GM23248 (cell line): ENCODE results near the gene GTF2IRD1. TPM values are rescaled to one million over a fixed set of nuclear protein-coding genes. Genes with fewer than 3 reads are reported as not detected.
"Not testable (repeated sequence)": the region's sequence is repeated elsewhere in the genome, so short reads cannot be mapped to it uniquely, and the experiment has no call there.

Experiments
- DNase-seq: peaks from one replicate; pipeline ENCODE4 v3.0.0-alpha.2; 2015
- H2AFZ ChIP-seq: fragments of 200-600 bp; sonication (generic); 2 replicates; pipeline ENCODE4 v1.6.1; 2016; ENCODE audit warnings: antibody characterized with exemption
- H3F3A ChIP-seq: fragments of 200-600 bp; sonication (generic); 2 replicates; pipeline ENCODE4 v1.6.1; 2016; ENCODE audit warnings: mild to moderate bottlenecking, antibody characterized with exemption, mixed run types; ENCODE audit not compliant: insufficient read depth
- H3K27ac ChIP-seq: fragments of 200-600 bp; sonication (generic); 2 replicates; pipeline ENCODE4 v1.5.1; 2016; ENCODE audit warnings: mild to moderate bottlenecking
- H3K27me3 ChIP-seq: fragments of 200-600 bp; sonication (generic); replicated peaks from 2 replicates; pipeline ENCODE4 v1.6.1; 2016; ENCODE audit warnings: mild to moderate bottlenecking; ENCODE audit not compliant: insufficient read depth
- H3K36me3 ChIP-seq: fragments of 200-600 bp; sonication (generic); 2 replicates; pipeline ENCODE4 v1.6.1; 2016; ENCODE audit warnings: low read depth, mild to moderate bottlenecking
- H3K4me1 ChIP-seq: fragments of 200-600 bp; sonication (generic); 2 replicates; pipeline ENCODE4 v1.6.1; 2016; ENCODE audit warnings: mild to moderate bottlenecking; ENCODE audit not compliant: insufficient read depth
- H3K4me2 ChIP-seq: fragments of 200-600 bp; sonication (generic); one replicate; pipeline ENCODE4 v1.6.1; 2016; ENCODE audit warnings: mild to moderate bottlenecking; ENCODE audit not compliant: unreplicated experiment
- H3K4me3 ChIP-seq: fragments of 200-600 bp; sonication (generic); 2 replicates; pipeline ENCODE4 v1.5.1; 2016; ENCODE audit warnings: mild to moderate bottlenecking
- H3K79me2 ChIP-seq: fragments of 200-600 bp; sonication (generic); 2 replicates; pipeline ENCODE4 v1.6.1; 2016; ENCODE audit warnings: mild to moderate bottlenecking; ENCODE audit not compliant: insufficient read depth
- H3K9ac ChIP-seq: fragments of 200-600 bp; sonication (generic); 2 replicates; pipeline ENCODE4 v1.6.1; 2016; ENCODE audit warnings: mild to moderate bottlenecking
- H3K9me2 ChIP-seq: fragments of 200-600 bp; sonication (generic); 2 replicates; pipeline ENCODE4 v1.6.1; 2016; ENCODE audit warnings: mixed run types, mild to moderate bottlenecking, moderate library complexity; ENCODE audit not compliant: insufficient read depth
- H3K9me3 ChIP-seq: fragments of 200-600 bp; sonication (generic); one replicate; pipeline ENCODE4 v1.6.1; 2017; ENCODE audit warnings: low read depth
- H4K20me1 ChIP-seq: fragments of 200-600 bp; sonication (generic); 2 replicates; pipeline ENCODE4 v1.6.0; 2016; ENCODE audit not compliant: insufficient read depth
- EZH2 ChIP-seq: fragments of 200-600 bp; sonication (generic); IDR thresholded peaks from 2 replicates; pipeline ENCODE4 v1.6.1; 2018; ENCODE audit warnings: antibody characterized with exemption, mild to moderate bottlenecking; ENCODE audit not compliant: insufficient read depth, poor library complexity, severe bottlenecking
- EZH2phosphoT487 ChIP-seq: fragments of 200-600 bp; sonication (generic); IDR thresholded peaks from 2 replicates; pipeline ENCODE4 v1.6.1; 2018; ENCODE audit warnings: antibody characterized with exemption, moderate library complexity, mild to moderate bottlenecking, low read depth; ENCODE audit not compliant: insufficient read depth
- WGBS, 2 experiments: methylation state at CpG; one replicate each; pipeline ENCODE4 v1.1.6; 2015 to 2017; ENCODE audit warnings: low lambda C conversion rate in 2 of 2, low coverage in 1 of 2; ENCODE audit errors: missing lambda C conversion rate in 2 of 2; 5-methylcytosine and 5-hydroxymethylcytosine counted together
- in situ Hi-C: fragments of 300-500 bp; cut with MboI; formaldehyde crosslinking; loops from 2 replicates; pipeline ENCODE4 v1.15.0; 2020
- polyA plus RNA-seq: library from polyadenylated mRNA; unstranded; fragments of >200 nt; fragmentation: Nextera tagmentation; extraction: Ambion mirVana; gene quantifications from 2 replicates; pipeline ENCODE4 v1.2.1, GENCODE V29; 2016
- total RNA-seq: library from RNA; depleted of rRNA; stranded (reverse); fragments of >200 nt; shearing (Covaris generic); gene quantifications from 2 replicates; pipeline ENCODE4 v1.2.3, GENCODE V29; 2014

Gene GTF2IRD1
- total and polyA plus RNA-seq, 2 experiments from 2014 or later, result 3.7 to 6.6 TPM

DNA sequence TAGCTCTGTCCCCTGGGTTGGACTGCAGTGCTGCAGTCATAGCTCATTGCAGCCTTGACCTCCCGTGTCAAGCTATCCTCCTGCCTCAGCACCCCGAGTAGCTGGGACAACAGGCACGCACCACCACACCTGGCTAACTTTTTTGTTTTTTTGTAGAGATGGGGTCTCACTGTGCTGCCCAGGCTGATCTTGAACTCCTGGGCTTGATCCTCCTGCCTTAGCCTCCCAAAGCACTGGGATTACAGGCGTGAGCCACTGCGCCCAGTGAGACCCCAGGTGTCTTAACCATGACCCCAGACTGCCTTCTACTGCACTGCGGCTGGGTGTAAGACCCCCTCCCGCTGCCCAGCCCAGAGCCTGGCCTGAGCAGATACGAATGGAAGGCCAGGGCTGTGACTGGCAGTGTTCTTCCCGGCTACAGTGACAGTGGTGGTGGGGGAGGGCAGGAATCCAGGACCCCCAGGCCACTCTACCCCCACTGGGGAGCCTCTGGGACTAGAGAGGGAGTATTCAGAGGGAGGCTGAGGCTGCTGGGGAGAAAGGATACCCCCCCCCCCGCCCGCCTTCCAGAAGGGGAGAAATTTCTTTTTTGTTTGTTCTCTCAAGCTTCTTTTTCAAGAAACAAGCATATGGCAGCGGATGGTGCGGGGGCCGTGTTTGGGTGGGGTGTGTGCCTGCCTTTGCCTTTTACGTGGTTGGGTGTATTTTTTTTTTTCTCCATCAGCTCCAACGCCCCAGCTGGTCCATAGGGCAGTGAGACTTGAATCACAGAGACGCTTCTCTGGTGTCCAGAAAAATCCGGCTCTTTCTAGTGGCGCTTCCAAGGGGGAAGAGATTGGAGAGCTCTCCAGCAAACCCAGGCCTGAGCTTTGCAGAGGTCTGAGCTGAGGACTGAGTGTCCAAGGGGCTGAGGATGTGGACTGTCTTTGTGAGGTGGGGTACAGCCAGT is 36.6 kb downstream of the GTF2IRD1 start:
- no peaks in the 10 kb centered on the region for H4K20me1 ChIP-seq
- no peak for TF ChIP-seq EZH2
- TF ChIP-seq EZH2phosphoT487, result no peak
- H3K27ac ChIP-seq, result no peak overlapping the region
- no peaks in the 10 kb centered on the region for H3K4me1 ChIP-seq
- H3K79me2 ChIP-seq, result peaks cover 40% of the 10 kb centered on the region
- no peak for DNase-seq
- H3K4me3 ChIP-seq, result no peak overlapping the region
- no peak overlapping the region for H3K4me2 ChIP-seq
- no peaks in the 10 kb centered on the region for H3F3A ChIP-seq
- no peaks in the 10 kb centered on the region for H3K9me3 ChIP-seq
- no peaks in the 10 kb centered on the region for H3K9me2 ChIP-seq
- no peaks in the 10 kb centered on the region for H3K36me3 ChIP-seq
- no peak overlapping the region for H3K9ac ChIP-seq
- H3K27me3 ChIP-seq, result no peaks in the 10 kb centered on the region
- 91 to 92% methylated on average over 19 of the region's 19 CpGs for WGBS, 2 experiments
- in situ Hi-C loops, result no loop called here
- no peak overlapping the region for H2AFZ ChIP-seq

GRCh38 chr7:74491490-74491889 is 37.8 kb downstream of the GTF2IRD1 start:
- not testable (repeated sequence) for H4K20me1 ChIP-seq, H3K36me3 ChIP-seq
- peaks cover 30% of the 10 kb centered on the region for H3K79me2 ChIP-seq

GRCh38 chr7:74493295-74493694 is 39.6 kb downstream of the GTF2IRD1 start:
- no peaks in the 10 kb centered on the region for H3K36me3 ChIP-seq
- H3K27me3 ChIP-seq, result no peaks in the 10 kb centered on the region
- H2AFZ ChIP-seq, result no peak overlapping the region
- H3K79me2 ChIP-seq, result peaks cover 12% of the 10 kb centered on the region; the same call in 1 of the 2 replicates
- no peak overlapping the region for H3K9ac ChIP-seq
- in situ Hi-C loops, result no loop called here
- TF ChIP-seq EZH2, result no peak
- TF ChIP-seq EZH2phosphoT487, result no peak
- no peak overlapping the region for H3K4me3 ChIP-seq
- H3K4me2 ChIP-seq, result no peak overlapping the region
- H4K20me1 ChIP-seq, result no peaks in the 10 kb centered on the region
- H3K9me2 ChIP-seq, result no peaks in the 10 kb centered on the region
- no peaks in the 10 kb centered on the region for H3K4me1 ChIP-seq
- no peak for DNase-seq
- WGBS, 2 experiments, result 95 to 98% methylated on average over 6 of the region's 6 CpGs
- no peaks in the 10 kb centered on the region for H3F3A ChIP-seq
- H3K27ac ChIP-seq, result no peak overlapping the region
- no peaks in the 10 kb centered on the region for H3K9me3 ChIP-seq

More at GRCh38 chr7:74491490-74491889, 37.8 kb downstream of the GTF2IRD1 start:
- H3K9me3 ChIP-seq, H3K27ac ChIP-seq, H3K4me3 ChIP-seq, H3K27me3 ChIP-seq, in situ Hi-C loops, H3K9ac ChIP-seq, H3K4me2 ChIP-seq, H3K4me1 ChIP-seq, H3F3A ChIP-seq, DNase-seq, H2AFZ ChIP-seq, H3K9me2 ChIP-seq: not testable (repeated sequence)
- 98 to 99% methylated on average over 2 of the region's 2 CpGs for WGBS, 2 experiments

GRCh38 chr7:74494076-74494548 is 40.4 kb downstream of the GTF2IRD1 start:
- Histone ChIP-seq H3K27ac (no peak overlapping the region), H3K4me2 (no peak overlapping the region), H3K36me3 (no peaks in the 10 kb centered on the region), H3F3A (no peaks in the 10 kb centered on the region), H3K9me2 (no peaks in the 10 kb centered on the region), H3K9me3 (no peaks in the 10 kb centered on the region), H3K27me3 (no peaks in the 10 kb centered on the region), H3K79me2 (peaks cover 7% of the 10 kb centered on the region; the same call in 1 of the 2 replicates), H3K4me1 (no peaks in the 10 kb centered on the region), H3K4me3 (no peak overlapping the region), H3K9ac (no peak overlapping the region), H2AFZ (no peak overlapping the region), H4K20me1 (no peaks in the 10 kb centered on the region)
- in situ Hi-C loops, result no loop called here
- TF ChIP-seq EZH2phosphoT487 (no peak), EZH2 (no peak)
- 96 to 97% methylated on average over 14 of the region's 14 CpGs for WGBS, 2 experiments
- no peak for DNase-seq
